A673 (cell line): Measurements from ENCODE around the gene ITGB8.

Experiments used
- CTCF ChIP-seq: fragments of 300-800, 200-600 bp; sonication (generic); conservative IDR thresholded peaks from 2 replicates; pipeline ENCODE4 v1.5.1; 2017; ENCODE audit warnings: low read depth, mild to moderate bottlenecking, antibody characterized with exemption, low read length, moderate library complexity, mixed read lengths
- EZH2 ChIP-seq: fragments of 200-600 bp; sonication (generic); IDR thresholded peaks from 2 replicates; pipeline ENCODE4 v1.6.1; 2017; ENCODE audit warnings: borderline replicate concordance, low read depth, mild to moderate bottlenecking, mixed read lengths, antibody characterized with exemption, low read length; ENCODE audit not compliant: poor library complexity, severe bottlenecking

GRCh38 chr7:20284003-20284770 is 46.5 kb upstream of the ITGB8 start:
- no peak for TF ChIP-seq CTCF
- TF ChIP-seq EZH2, result no peak
